NB4 (cell line): Measurements from ENCODE around the gene RREB1.

Experiments used
- DNase-seq: peaks from one replicate; pipeline ENCODE4 v3.0.0; 2010; ENCODE audit warnings: low read depth
- H3K4me3 ChIP-seq: one replicate; pipeline ENCODE4 v1.5.1; 2011; ENCODE audit warnings: mild to moderate bottlenecking, low read depth, low read length, moderate library complexity
- CTCF ChIP-seq: IDR thresholded peaks from one replicate; pipeline ENCODE4 v1.5.1; 2012; ENCODE audit warnings: low read depth, low read length
- MAX ChIP-seq: IDR thresholded peaks from 2 replicates; pipeline ENCODE4 v1.6.1; 2011; ENCODE audit warnings: low read depth, low read length
- MYC ChIP-seq: IDR thresholded peaks from 2 replicates; pipeline ENCODE4 v1.6.1; 2011; ENCODE audit warnings: low read depth, low read length
- POLR2A ChIP-seq: IDR thresholded peaks from 2 replicates; pipeline ENCODE4 v1.6.1; 2011; ENCODE audit warnings: mild to moderate bottlenecking; ENCODE audit not compliant: insufficient read length; ENCODE audit errors: extremely low read depth

The RREB1 gene

GRCh38 chr6:7178280-7178679 is 70.5 kb downstream of the RREB1 start:
- TF ChIP-seq MYC, result no peak
- DNase-seq, result peak; percentile 11
- no peak overlapping the region for H3K4me3 ChIP-seq

- no peak for DNase-seq
- H3K4me3 ChIP-seq, result no peak overlapping the region
- no peak for TF ChIP-seq MAX
- no peak for TF ChIP-seq MYC
- TF ChIP-seq CTCF, result no peak
- TF ChIP-seq POLR2A, result no peak
Measured at GRCh38 chr6:7180751-7181150, 73.0 kb downstream of the RREB1 start.

- no peak for TF ChIP-seq MYC
- TF ChIP-seq CTCF, result no peak
- no peak for TF ChIP-seq MAX
- no peak for TF ChIP-seq POLR2A
- no peak for DNase-seq
Measured at GRCh38 chr6:7183707-7184106, 75.9 kb downstream of the RREB1 start.

GRCh38 chr6:7184502-7184901 is 76.7 kb downstream of the RREB1 start:
- no peak overlapping the region for H3K4me3 ChIP-seq
- no peak for TF ChIP-seq POLR2A
- TF ChIP-seq MYC, result no peak
- TF ChIP-seq MAX, result no peak
- no peak for TF ChIP-seq CTCF
- no peak for DNase-seq

More at GRCh38 chr6:7183707-7184106, 75.9 kb downstream of the RREB1 start:
- H3K4me3 ChIP-seq, result no peak overlapping the region

GRCh38 chr6:7185561-7185960 is 77.8 kb downstream of the RREB1 start:
- no peak overlapping the region for H3K4me3 ChIP-seq
- TF ChIP-seq MYC (no peak), MAX (no peak), CTCF (no peak), POLR2A (no peak)

GRCh38 chr6:7188492-7188891 is 80.7 kb downstream of the RREB1 start:
- DNase-seq, result peak; percentile 80
- no peak overlapping the region for H3K4me3 ChIP-seq
- TF ChIP-seq POLR2A, result no peak
- TF ChIP-seq MAX, result no peak
- no peak for TF ChIP-seq MYC
- no peak for TF ChIP-seq CTCF

More at GRCh38 chr6:7185561-7185960, 77.8 kb downstream of the RREB1 start:
- DNase-seq, result no peak
